HG03354 (cell line): Measurements from ENCODE around the gene MSRB3.

Experiments used
- ATAC-seq: cut with Tn5 transposase; IDR thresholded peaks from one replicate; pipeline ENCODE4 v1.9.1; 2021; ENCODE audit warnings: mild to moderate bottlenecking; ENCODE audit not compliant: unreplicated experiment, poor library complexity, severe bottlenecking

Gene MSRB3

GRCh38 chr12:65510584-65511050 lies 232.1 kb downstream of the MSRB3 start:
- no peak for ATAC-seq

- ATAC-seq: no peak
Observed at GRCh38 chr12:65511134-65511834, 232.8 kb downstream of the MSRB3 start.

- ATAC-seq: no peak
Observed at GRCh38 chr12:65511912-65512311, 233.4 kb downstream of the MSRB3 start.
